Stomach (tissue), 4 donors: ENCODE measurements around the gene CLMP.

Source experiments
- EP300 ChIP-seq: sonication (generic); formaldehyde crosslinking; IDR thresholded peaks from one replicate; pipeline ENCODE4 v1.6.1; 2017; ENCODE audit warnings: antibody characterized with exemption
- POLR2A ChIP-seq, 4 donors: fragments of 450-650 bp; IDR thresholded peaks; one replicate each; pipeline ENCODE4 v1.6.1; 2016; ENCODE audit warnings: antibody characterized with exemption in 4 of 4, control low read depth in 2 of 4, mild to moderate bottlenecking in 1 of 4, moderate library complexity in 1 of 4
- TF ChIP-seq, protein P1 (sequence below), 7 experiments: fragments of 450-650 bp in 4 of 7; fragments of 200-600 bp in 3 of 7; sonication (generic) in 3 of 7; IDR thresholded peaks; one replicate each; pipeline ENCODE4 v1.5.1; 2016 to 2019; ENCODE audit warnings: antibody characterized with exemption in 7 of 7, control low read depth in 2 of 7, mild to moderate bottlenecking in 1 of 7

DNA sequence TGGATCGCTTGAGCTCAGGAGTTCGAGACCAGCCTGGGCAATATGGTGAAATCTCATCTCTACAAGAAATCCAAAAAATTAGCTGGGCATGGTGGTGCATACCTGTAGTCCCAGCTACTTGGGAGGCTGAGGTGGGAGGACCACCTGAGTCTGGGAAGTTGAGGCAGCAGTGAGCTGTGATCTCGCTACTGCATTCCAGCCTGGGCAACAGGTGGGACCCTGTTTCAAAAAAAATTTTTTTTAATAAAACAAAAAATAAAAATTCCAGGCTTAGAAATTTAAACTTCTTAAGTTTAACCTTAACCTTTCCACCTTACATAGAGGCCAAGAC is 21.2 kb downstream of the CLMP start:
- TF ChIP-seq, protein P1, sequence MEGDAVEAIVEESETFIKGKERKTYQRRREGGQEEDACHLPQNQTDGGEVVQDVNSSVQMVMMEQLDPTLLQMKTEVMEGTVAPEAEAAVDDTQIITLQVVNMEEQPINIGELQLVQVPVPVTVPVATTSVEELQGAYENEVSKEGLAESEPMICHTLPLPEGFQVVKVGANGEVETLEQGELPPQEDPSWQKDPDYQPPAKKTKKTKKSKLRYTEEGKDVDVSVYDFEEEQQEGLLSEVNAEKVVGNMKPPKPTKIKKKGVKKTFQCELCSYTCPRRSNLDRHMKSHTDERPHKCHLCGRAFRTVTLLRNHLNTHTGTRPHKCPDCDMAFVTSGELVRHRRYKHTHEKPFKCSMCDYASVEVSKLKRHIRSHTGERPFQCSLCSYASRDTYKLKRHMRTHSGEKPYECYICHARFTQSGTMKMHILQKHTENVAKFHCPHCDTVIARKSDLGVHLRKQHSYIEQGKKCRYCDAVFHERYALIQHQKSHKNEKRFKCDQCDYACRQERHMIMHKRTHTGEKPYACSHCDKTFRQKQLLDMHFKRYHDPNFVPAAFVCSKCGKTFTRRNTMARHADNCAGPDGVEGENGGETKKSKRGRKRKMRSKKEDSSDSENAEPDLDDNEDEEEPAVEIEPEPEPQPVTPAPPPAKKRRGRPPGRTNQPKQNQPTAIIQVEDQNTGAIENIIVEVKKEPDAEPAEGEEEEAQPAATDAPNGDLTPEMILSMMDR (IDR thresholded peaks at IDR 0.05), result no peak
- no peak for TF ChIP-seq POLR2A (IDR thresholded peaks at IDR 0.05)
- TF ChIP-seq EP300, result no peak
